Gastroesophageal sphincter (tissue), 4 donors: ENCODE measurements around the gene LRR1. TPM values are rescaled to one million over a fixed set of nuclear protein-coding genes. Genes with fewer than 3 reads are reported as not detected.

ENCODE experiments used
- ATAC-seq: fragments of 150-250 bp; one replicate; pipeline ENCODE4 v1.9.1; 2016; ENCODE audit warnings: mild to moderate bottlenecking, moderate library complexity
- H3K27ac ChIP-seq, 4 donors: fragments of 200-600 bp; sonication (generic) in 3 of 4; 1 replicate in 3 of 4; 2 replicates in 1 of 4; pipeline ENCODE4 v1.5.1; 2016 to 2019
- H3K27me3 ChIP-seq: fragments of 200-600 bp; sonication (generic); one replicate; pipeline ENCODE4 v1.5.1; 2019
- H3K36me3 ChIP-seq, 2 donors: fragments of 200-600 bp; sonication (generic); one replicate each; pipeline ENCODE4 v1.5.1; 2019; ENCODE audit warnings: control low read depth in 1 of 2
- H3K4me1 ChIP-seq, 3 donors: fragments of 200-600 bp; sonication (generic); 1 replicate in 2 of 3; 2 replicates in 1 of 3; pipeline ENCODE4 v1.5.1; 2016 to 2019; ENCODE audit warnings: control low read depth in 2 of 3
- H3K4me3 ChIP-seq, 2 donors: fragments of 200-600 bp; sonication (generic); one replicate each; pipeline ENCODE4 v1.5.1; 2019; ENCODE audit warnings: mild to moderate bottlenecking in 1 of 2, moderate library complexity in 1 of 2
- H3K9me3 ChIP-seq, 3 donors: fragments of 200-600 bp; sonication (generic); one replicate each; pipeline ENCODE4 v1.5.1; 2017 to 2019; ENCODE audit warnings: control low read depth in 2 of 3
- EP300 ChIP-seq: sonication (generic); formaldehyde crosslinking; IDR thresholded peaks from one replicate; pipeline ENCODE4 v1.6.1; 2017; ENCODE audit warnings: antibody characterized with exemption, mild to moderate bottlenecking
- POLR2A ChIP-seq, 2 donors: fragments of 450-650 bp; IDR thresholded peaks; one replicate each; pipeline ENCODE4 v1.6.1; 2017; ENCODE audit warnings: antibody characterized with exemption in 2 of 2, mild to moderate bottlenecking in 2 of 2, moderate library complexity in 1 of 2
- POLR2AphosphoS5 ChIP-seq: sonication (generic); formaldehyde crosslinking; IDR thresholded peaks from one replicate; pipeline ENCODE4 v1.6.1; 2017; ENCODE audit warnings: antibody characterized with exemption
- WGBS, 2 donors: methylation state at CpG; one replicate each; pipeline ENCODE4 v1.1.5; 2018; ENCODE audit warnings: low coverage in 1 of 2; 5-methylcytosine and 5-hydroxymethylcytosine counted together
- total RNA-seq, 4 donors: library from RNA; depleted of rRNA; stranded (reverse); fragments of >200 nt; gene quantifications; one replicate each; pipeline ENCODE4 v1.1.0, GENCODE V29; 2016
- TF ChIP-seq, protein P1 (sequence below), 4 experiments: fragments of 200-600 bp in 2 of 4; fragments of 450-650 bp in 2 of 4; sonication (generic) in 1 of 4; IDR thresholded peaks; one replicate each; pipeline ENCODE4 v1.5.1; 2017 to 2019; ENCODE audit warnings: antibody characterized with exemption in 4 of 4, mild to moderate bottlenecking in 2 of 4, moderate library complexity in 2 of 4

Gene LRR1
- total RNA-seq, 4 donors from 2014 or later: 4.0 to 13.9 (median 9.9) TPM

DNA sequence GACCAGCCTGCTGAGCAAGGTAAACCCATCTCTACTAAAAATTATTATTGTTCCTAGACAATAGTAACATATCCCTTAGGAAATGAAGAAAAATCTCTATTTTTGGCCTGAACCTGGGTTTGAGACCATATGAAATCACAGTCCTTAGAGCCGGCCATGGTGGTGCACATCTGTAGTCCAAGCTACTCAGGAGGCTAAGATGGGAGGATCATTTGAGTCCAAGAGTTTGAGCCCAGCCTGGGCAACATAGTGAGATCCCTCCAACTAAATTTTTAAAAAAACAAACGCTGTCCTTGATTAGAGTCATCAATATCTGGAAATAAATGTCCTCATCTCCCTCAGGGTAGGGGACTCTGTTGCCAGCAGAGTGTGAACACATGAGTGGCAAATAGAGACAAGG, 47.2 kb upstream of the LRR1 start:
- H3K27ac ChIP-seq: no peak overlapping the region
- H3K4me3 ChIP-seq: no peak overlapping the region
- H3K36me3 ChIP-seq: no peaks in the 10 kb centered on the region
- WGBS, 2 donors: 77 to 100% methylated on average over 2 of the region's 2 CpGs
- no peaks in the 10 kb centered on the region for H3K9me3 ChIP-seq
- no peaks in the 10 kb centered on the region for H3K27me3 ChIP-seq
- no peak for TF ChIP-seq POLR2AphosphoS5
- TF ChIP-seq EP300: no peak
- TF ChIP-seq POLR2A (IDR thresholded peaks at IDR 0.05): no peak
- TF ChIP-seq, protein P1, sequence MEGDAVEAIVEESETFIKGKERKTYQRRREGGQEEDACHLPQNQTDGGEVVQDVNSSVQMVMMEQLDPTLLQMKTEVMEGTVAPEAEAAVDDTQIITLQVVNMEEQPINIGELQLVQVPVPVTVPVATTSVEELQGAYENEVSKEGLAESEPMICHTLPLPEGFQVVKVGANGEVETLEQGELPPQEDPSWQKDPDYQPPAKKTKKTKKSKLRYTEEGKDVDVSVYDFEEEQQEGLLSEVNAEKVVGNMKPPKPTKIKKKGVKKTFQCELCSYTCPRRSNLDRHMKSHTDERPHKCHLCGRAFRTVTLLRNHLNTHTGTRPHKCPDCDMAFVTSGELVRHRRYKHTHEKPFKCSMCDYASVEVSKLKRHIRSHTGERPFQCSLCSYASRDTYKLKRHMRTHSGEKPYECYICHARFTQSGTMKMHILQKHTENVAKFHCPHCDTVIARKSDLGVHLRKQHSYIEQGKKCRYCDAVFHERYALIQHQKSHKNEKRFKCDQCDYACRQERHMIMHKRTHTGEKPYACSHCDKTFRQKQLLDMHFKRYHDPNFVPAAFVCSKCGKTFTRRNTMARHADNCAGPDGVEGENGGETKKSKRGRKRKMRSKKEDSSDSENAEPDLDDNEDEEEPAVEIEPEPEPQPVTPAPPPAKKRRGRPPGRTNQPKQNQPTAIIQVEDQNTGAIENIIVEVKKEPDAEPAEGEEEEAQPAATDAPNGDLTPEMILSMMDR (IDR thresholded peaks at IDR 0.05): no peak
- H3K4me1 ChIP-seq: no peaks in the 10 kb centered on the region
- ATAC-seq: no peak

DNA sequence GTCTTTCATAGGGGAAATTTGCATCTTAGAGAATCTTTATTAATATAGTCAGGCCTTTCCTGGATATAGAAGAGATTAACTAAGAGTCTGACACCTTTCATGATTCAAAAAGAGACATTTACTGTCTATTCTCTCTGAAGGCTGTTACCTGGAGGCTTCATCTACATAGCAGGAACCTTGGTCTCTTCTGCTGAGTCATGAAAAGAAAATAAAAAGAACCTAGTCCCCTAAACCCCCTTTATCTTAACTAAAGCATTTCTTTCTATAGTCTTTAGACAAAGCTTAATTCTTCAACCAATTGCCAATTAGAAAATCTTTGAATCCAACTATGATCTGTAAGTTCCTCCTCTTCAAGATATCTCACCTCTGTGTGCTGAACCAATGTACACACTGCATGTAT, 45.6 kb upstream of the LRR1 start:
- no peak overlapping the region for H3K4me3 ChIP-seq
- H3K27me3 ChIP-seq: no peaks in the 10 kb centered on the region
- no peak overlapping the region for H3K27ac ChIP-seq
- no peaks in the 10 kb centered on the region for H3K36me3 ChIP-seq
- H3K4me1 ChIP-seq: no peaks in the 10 kb centered on the region
- ATAC-seq: no peak
- TF ChIP-seq POLR2A (IDR thresholded peaks at IDR 0.05) (no peak), EP300 (no peak), POLR2AphosphoS5 (no peak)
- TF ChIP-seq, protein P1 (IDR thresholded peaks at IDR 0.05): no peak
- H3K9me3 ChIP-seq: no peaks in the 10 kb centered on the region

DNA sequence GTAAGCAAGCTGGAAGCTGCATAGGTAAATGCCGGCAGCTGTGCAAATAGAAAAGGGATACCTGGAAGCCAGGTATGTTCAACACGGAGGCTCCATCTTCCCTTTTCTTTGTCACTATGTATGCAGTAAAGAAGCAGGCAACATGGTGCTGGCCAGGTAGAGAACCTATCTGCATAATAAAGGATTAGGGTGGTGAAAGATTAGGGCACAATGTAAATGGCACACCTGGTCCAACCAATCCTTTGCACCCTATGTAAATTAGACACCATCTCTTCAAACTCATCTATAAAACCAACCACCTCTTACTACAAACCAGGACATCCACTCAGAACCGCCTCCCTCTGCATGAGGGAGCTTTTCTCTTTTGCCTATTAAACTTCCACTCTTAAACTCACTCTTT, 44.8 kb upstream of the LRR1 start:
- ATAC-seq: no peak
- Histone ChIP-seq H3K27ac (no peak overlapping the region), H3K4me1 (no peaks in the 10 kb centered on the region), H3K27me3 (no peaks in the 10 kb centered on the region), H3K4me3 (no peak overlapping the region), H3K9me3 (no peaks in the 10 kb centered on the region), H3K36me3 (no peaks in the 10 kb centered on the region)
- WGBS, 2 donors: 60 to 63% methylated on average over 3 of the region's 3 CpGs
- TF ChIP-seq POLR2AphosphoS5: no peak
- TF ChIP-seq, protein P1 (IDR thresholded peaks at IDR 0.05): no peak

DNA sequence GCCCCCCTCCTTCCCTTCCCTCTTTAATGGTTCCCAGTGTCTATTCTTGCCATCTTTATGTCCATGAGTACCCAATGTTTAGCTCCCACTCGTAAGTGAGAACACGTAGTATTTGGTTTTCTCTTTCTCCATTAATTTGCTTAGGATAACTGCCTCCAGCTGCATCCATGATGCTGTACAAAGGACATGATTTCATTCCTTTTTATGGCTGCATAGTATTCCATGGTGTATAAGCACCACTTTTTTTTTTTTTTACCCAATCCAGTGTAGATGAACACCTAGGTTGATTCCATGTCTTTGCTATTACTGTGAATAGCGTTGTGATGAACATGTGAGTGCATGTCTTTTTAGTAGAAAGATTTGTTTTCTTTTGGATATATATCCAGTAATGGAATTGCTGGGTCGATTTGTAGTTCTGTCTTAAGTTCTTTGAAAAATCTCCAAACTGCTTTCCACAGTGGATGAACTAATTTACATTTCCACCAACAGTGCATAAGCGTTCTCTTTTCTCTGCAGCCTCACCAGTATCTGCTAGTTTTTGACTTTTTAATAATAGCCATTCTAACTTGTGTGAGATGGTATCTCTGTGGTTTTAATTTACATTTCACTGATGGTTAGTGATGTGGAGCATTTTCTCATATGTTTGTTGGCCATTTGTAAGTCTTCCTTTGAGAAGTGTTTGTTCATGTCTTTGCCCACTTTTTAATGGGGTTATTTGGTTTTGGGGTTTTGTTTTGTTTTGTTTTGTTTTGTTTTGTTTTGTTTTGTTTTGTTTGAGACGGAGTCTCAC, 38.6 kb upstream of the LRR1 start:
- no peaks in the 10 kb centered on the region for H3K36me3 ChIP-seq
- 85 to 93% methylated on average over 4 to 5 of the region's 6 CpGs for WGBS, 2 donors
- H3K4me3 ChIP-seq: no peak overlapping the region
- TF ChIP-seq EP300: no peak
- TF ChIP-seq POLR2A (IDR thresholded peaks at IDR 0.05): no peak
- TF ChIP-seq, protein P1 (IDR thresholded peaks at IDR 0.05): no peak
- no peak for TF ChIP-seq POLR2AphosphoS5
- H3K4me1 ChIP-seq: no peaks in the 10 kb centered on the region
- no peak overlapping the region for H3K27ac ChIP-seq
- no peak for ATAC-seq
- H3K9me3 ChIP-seq: no peaks in the 10 kb centered on the region
- H3K27me3 ChIP-seq: no peaks in the 10 kb centered on the region

DNA sequence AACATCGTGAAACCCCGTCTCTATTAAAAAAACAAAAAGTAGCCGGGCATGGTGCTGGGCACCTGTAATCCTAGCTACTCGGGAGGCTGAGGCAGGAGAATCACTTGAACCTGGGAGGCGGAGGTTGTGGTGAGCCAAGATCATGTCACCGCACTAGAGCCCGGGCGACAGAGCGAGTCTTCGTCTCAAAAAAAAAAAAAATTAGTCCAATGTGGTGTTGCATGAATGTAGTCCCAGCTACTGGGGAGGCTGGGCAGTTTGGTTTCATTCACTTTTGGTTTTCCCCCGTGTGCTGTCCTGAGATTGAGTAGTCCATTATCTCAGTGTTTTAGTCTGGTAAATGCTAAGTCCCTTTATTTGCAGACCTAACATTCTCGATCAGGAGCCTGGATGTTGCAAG, 32.0 kb upstream of the LRR1 start:
- TF ChIP-seq POLR2AphosphoS5 (no peak), POLR2A (IDR thresholded peaks at IDR 0.05) (no peak), EP300 (no peak)
- TF ChIP-seq, protein P1 (IDR thresholded peaks at IDR 0.05): no peak
- ATAC-seq: no peak

More for the DNA sequence above, 32.0 kb upstream of the LRR1 start:
- H3K27ac ChIP-seq: no peak overlapping the region
- H3K4me1 ChIP-seq: no peaks in the 10 kb centered on the region
- WGBS, 2 donors: 89 to 94% methylated on average over 11 to 12 of the region's 12 CpGs
- no peaks in the 10 kb centered on the region for H3K27me3 ChIP-seq
- H3K4me3 ChIP-seq: no peak overlapping the region
- H3K36me3 ChIP-seq: no peaks in the 10 kb centered on the region
- no peaks in the 10 kb centered on the region for H3K9me3 ChIP-seq
